HG02588 (cell line): ENCODE measurements around the gene TMEM59L.

Source experiments
- ATAC-seq: cut with Tn5 transposase; IDR thresholded peaks from one replicate; pipeline ENCODE4 v1.9.1; 2021; ENCODE audit warnings: mild to moderate bottlenecking, moderate library complexity; ENCODE audit not compliant: unreplicated experiment

Gene TMEM59L

GRCh38 chr19:18608102-18608804, 4.4 kb upstream of the TMEM59L start:
- no peak for ATAC-seq

GRCh38 chr19:18608805-18609716, 3.6 kb upstream of the TMEM59L start:
- no peak for ATAC-seq

- ATAC-seq: no peak
Measured at GRCh38 chr19:18609717-18610051, 3.0 kb upstream of the TMEM59L start.

GRCh38 chr19:18610245-18610555, 2.5 kb upstream of the TMEM59L start:
- no peak for ATAC-seq

- no peak for ATAC-seq
Measured at GRCh38 chr19:18610556-18611326, 1.9 kb upstream of the TMEM59L start.

GRCh38 chr19:18611327-18612050, 1.2 kb upstream of the TMEM59L start:
- no peak for ATAC-seq

GRCh38 chr19:18612051-18612771, 459 bp upstream of the TMEM59L start:
- ATAC-seq: no peak

- no peak for ATAC-seq
Measured at GRCh38 chr19:18613589-18614234, 1.0 kb downstream of the TMEM59L start.

GRCh38 chr19:18616023-18616422, 3.4 kb downstream of the TMEM59L start:
- no peak for ATAC-seq

- no peak for ATAC-seq
Measured at GRCh38 chr19:18617562-18617961, 4.9 kb downstream of the TMEM59L start.

- no peak for ATAC-seq
Measured at GRCh38 chr19:18618236-18618635, 5.6 kb downstream of the TMEM59L start.

- no peak for ATAC-seq
Measured at GRCh38 chr19:18620311-18620710, 7.6 kb downstream of the TMEM59L start.

- no peak for ATAC-seq
Measured at GRCh38 chr19:18620902-18621301, 8.2 kb downstream of the TMEM59L start.

- ATAC-seq: no peak
Measured at GRCh38 chr19:18626906-18627305, 14.2 kb downstream of the TMEM59L start.

GRCh38 chr19:18629166-18630088, 16.8 kb downstream of the TMEM59L start:
- no peak for ATAC-seq

GRCh38 chr19:18633321-18633720, 20.7 kb downstream of the TMEM59L start:
- ATAC-seq: no peak

- no peak for ATAC-seq
Measured at GRCh38 chr19:18634612-18635297, 22.1 kb downstream of the TMEM59L start.

GRCh38 chr19:18635831-18636182, 23.1 kb downstream of the TMEM59L start:
- no peak for ATAC-seq
